RPMI8226 (cell line): ENCODE results near the gene TMC7.
A peak's percentile ranks its signal among the peaks of the same experiment; 100 is the strongest.
"Not testable (repeated sequence)": the region's sequence is repeated elsewhere in the genome, so short reads cannot be mapped to it uniquely, and the experiment has no call there.

Experiments
- DNase-seq: peaks from one replicate; pipeline ENCODE4 v3.0.0-alpha.2; 2015

TMC7 gene

DNA sequence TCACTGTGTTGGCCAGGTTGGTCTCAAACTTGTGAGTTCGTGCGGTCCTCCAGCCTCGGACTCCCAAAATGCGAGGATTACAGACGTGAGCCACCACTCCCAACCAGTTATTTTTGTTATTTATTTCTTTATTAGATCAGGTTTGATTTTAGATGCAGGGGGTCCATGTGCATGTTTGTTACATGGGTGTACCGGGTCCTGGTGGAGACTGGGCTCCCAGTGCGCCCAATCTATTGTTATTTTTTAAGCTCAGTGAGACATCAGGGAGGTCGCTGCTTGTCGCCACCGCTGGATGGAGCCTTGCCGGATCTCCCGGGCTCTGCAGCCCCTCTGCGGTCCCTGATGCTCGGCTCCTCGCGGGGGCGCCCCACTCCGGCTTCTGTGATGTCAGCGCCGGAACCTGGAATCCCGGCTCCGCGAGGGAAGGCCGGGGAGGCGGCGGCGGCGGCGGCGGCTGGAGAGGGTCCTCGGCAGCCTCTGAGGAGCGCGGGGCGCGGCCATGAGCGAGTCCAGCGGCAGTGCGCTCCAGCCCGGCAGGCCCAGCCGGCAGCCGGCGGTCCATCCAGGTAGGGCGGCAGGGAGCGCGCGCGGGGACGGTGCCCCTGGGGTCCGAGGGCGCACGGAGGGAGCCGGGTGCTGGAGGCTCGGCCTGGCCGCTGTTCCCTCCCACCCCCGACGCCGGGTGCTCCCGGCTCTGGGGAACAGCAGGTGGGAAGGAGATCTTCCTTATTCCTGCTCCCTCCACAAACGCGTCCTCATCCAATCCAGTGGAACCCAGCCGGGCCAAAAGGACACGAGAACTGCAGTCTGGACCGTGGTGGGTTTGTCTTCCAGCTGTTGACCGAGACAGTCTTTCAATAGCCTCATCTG lies at the start of gene TMC7:
TSS of gene TMC7 (plus strand) at position 370 of the 870 bp plus-strand sequence. CDS start at position 500, 130 bp downstream.
- peak; percentile 86 for DNase-seq

DNA sequence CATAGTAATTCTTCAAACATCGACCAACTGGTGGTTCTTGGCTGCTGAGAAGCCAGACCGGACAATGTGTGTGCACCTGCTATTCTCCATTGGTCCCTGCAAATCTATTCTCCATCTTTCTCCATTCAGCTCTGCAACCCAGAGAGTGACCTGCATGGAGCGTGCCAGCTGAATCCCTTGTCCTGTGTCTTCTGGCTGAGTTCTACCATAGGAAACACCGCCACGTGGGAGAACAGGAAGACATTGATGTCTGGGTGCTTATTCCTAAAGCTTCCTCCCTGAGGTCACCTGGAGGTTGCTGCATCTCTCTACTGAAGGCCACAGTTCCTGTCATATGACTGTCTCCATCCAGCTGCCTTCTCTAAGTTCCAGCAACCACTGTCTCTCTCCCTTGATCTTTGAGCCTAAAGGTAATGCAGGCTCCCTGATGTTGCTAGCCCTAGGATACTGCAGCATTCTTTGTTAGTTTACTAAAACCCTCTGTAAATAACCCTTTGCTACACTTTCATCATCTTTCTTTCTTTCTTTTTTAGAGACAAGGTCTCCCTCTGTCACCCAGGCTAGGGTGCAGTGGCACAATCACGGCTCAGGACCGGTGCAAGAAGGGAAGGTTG lies 46.9 kb upstream of the TMC7 start:
- no peak for DNase-seq

DNA sequence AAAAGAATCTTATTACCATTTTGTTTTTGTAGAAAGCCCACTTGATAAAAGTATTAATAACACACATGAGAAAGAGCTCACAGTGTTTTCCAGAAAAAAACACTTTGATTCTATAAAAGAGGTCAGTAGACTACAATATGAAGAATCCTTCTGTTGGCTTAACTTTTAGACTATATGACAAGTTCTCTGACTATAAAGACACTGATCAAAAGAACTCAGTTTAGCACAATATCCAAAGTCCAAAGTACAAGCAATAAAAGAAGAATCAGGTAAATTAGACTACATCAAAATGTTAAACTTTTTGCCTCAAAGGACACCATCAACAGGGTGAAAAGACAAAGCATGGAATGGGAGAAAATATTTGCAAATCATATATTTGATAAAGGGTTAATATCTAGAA lies 46.3 kb upstream of the TMC7 start:
- DNase-seq: no peak

DNA sequence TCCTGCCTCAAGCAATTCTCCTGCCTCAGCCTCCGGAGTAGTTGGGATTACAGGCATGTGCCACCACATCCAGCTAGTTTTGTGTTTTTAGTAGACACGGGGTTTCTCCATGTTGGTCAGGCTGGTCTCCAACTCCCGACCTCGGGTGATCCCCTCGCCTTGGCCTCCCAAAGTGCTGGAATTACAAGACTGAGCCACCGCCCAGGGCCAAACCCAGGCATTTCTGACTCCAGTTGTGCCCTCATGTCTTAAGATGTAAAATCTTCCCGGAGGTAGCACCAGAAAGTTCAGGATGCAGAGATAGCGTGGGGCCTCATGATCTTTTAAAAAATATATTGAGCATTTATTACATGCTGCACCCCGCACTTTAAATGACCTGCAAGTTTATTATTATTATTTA lies 44.7 kb upstream of the TMC7 start:
- DNase-seq: no peak

DNA sequence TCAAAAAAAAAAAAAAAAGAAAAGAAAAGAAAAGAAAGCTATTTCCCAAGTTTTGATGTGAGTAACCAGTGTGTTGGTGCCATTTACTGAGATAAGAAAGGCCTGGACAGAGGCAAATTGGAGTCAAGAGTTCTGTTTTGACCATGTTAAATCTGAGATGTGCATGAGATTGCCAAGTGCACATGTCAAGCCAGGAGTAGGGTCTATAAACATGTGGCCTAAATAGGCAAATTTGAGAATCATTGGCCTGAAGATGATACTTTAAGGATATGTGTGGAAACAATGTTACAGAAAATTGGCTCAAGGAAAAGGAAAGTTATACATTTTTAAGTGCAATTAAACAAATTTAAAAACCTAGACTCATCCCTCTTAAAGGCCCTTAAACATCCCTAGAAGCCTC lies 42.3 kb upstream of the TMC7 start:
- DNase-seq: no peak

DNA sequence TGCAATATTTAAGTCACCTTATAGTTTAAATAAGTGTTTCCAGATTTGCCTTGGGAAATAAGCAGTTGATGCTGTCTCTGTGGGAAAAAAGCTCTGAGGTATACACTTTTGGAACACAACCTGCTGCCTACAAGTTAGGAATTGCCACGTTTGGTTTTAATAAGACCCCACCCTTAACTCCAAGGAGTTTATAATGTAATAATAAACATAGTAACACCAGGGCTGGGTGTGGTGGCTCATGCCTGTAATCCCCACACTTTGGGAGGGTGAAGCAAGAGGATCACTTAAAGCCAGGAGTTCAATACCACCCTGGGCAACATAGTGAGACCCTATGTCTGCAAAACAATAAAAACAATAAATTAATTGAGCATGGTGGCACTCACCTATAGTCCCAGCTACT lies 41.7 kb upstream of the TMC7 start:
- DNase-seq: no peak

DNA sequence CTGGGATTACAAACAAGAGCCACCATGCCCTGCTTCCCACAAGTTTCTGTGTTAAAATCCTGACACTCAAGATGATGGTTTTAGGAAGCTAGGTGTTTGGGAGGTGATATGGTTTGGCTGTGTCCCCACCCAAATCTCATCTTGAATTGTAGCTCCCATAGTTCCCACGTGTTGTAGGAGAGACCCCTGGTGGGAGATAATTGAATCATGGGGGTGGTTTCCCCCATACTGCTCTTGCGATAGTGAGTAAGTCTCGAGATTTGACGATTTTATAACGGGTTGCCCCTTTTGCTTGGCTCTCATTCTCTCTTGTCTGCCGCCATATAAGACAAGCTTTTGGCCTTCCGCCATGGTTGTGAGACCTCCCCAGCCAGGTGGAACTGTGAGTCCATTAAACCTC lies 40.3 kb upstream of the TMC7 start:
- DNase-seq: no peak

DNA sequence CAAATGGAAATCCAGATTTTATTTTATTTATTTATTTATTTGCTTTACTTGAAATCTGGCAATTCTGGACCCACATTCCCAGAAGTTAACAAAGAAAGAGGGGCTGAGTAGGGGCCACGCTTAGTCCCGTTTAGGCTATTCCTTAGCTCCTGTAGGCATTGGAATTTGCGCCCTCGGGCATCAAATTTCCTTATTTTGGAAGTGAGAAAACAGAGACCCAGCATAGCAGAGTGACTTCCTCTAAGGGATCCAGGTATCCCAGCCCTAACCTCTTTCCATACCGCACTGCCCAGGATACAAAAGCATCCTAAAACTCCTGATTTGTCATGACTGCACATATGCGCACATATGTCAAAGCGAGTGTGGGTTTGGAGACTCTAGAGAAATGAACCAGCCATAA lies 38.5 kb upstream of the TMC7 start:
- no peak for DNase-seq

DNA sequence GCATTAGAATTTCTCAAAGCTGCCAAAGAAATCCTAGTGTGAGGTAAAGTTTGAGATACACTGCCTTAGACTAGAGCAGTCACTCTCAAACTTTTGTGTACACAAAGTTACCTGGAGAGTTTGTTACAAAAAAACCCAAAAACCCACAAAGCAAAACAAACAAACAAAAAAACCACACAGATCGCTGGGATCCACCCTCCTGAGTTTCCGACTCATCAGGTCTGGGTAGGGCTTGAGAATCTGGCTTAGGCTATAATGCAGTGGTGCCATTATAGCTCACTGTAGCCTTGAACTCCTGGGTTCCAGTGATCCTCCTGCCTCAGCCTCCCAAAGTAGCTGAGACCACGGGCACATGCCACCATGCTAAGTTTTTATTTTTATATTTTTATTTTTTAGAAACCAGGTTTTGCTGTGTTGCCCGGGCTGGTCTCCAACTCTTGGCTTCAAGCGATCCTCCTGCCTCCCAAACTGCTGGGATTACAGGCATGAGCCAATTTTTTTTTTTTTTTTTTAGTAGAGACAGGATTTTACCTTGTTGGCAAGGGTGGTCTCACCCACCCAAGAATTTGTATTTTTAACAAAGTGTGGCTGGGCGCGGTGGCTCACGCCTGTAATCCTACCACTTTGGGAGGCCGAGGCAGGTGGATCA lies 35.2 kb upstream of the TMC7 start:
- no peak for DNase-seq

DNA sequence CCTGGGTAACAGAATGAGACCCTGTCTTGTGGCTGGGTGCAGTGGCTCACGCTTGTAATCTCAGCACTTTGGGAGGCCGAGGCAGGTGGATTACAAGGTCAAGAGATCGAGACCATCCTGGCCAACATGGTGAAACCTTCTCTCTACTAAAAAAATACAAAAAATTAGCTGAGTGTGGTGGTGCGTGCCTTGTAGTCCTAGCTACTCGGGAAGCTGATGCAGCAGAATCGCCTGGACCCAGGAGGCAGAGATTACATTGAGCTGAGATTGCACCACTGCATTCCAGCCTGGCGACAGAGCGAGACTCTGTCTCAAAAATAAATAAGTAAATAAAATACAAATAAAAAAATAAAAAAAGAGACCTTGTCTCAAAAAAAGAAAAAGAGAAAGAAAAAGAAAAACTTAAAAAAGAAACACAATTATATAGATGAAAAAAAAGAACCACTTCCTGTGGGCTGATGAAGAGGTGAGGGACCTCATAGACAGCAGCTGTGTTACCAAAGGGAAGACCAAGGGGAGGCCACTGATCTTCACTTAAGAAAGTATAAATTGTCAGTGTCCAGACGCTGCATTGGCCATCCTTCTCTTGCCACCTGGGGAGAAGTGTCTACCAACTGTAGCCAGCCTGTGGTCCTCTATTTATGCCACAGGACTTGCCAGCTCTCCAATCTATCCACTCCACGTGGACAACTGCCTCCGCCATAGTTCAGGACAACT lies 33.1 kb upstream of the TMC7 start:
- DNase-seq: no peak

DNA sequence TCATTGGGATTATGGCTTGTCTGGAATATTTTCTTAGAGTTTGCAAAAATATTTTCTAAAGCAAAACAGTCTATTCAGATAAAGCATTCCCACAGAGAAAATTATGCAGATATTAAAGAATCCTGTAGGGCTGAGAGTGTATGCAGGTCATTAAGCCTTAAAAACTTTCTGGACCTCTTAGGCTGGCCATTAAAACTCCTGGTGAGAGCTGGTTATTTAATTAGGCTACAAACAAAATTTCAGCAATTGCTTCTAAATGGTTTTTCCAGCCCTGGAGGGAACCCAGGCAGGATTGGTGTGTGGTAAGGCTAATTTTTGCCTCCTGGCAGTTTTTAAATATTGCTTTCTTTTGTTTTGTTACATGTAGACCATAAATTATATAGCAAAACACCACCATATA lies 30.2 kb upstream of the TMC7 start:
- no peak for DNase-seq

DNA sequence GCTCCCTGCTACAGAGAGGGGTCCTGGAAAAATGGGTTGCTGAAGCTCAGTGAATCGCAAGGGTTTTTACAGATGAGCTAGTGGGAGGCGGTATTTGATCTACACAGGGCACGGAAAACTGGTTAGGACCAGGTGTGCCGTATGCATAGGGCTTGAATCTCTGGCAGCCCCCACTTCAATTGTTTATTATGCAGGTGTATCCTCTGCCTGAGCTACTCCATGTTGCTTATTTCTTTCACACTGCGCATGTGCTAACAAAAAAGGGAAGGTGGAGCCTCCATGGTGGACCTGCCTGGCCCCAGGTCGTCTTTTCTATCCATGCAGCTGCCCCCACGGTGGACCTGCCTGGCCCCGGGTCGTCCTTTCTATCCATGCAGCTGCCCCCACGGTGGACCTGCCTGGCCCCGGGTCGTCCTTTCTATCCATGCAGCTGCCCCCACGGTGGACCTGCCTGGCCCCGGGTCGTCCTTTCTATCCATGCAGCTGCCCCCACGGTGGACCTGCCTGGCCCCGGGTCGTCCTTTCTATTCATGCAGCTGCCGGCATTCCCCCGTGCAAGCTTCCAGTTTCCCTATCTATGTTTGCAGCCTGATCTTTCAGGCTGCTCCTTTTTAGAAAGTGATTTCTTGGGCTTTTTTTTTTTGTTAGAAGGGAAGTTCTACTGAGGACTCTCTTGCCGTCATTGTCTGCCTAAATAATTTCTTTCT lies 27.7 kb upstream of the TMC7 start:
- DNase-seq: peak; percentile 67

DNA sequence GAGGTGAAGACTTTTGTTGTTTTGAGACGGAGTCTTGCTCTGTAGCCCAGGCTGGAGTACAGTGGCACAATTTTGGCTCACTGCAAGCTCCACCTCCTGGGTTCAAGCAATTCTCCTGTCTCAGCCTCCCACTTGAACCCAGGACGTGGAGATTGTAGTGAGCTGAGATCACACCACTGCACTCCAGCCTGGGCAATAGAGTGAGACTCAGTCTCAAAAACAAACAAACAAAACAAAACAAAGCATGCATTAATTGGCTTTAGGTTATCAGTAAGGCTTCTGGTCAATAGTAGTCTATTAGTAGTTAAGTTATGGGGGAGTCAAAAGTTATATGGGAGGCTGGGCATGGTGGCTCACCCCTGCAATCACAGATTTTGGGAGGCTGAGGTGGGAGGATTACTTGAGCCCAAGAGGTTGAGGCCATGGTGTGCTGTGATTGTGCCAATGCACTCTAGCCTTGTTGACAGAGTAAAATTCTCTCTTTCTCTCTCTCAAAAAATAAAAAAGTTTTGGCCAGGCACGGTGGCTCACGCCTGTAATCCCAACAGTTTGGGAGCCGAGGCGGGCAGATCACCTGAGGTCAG lies 27.0 kb upstream of the TMC7 start:
- DNase-seq: not testable (repeated sequence)

DNA sequence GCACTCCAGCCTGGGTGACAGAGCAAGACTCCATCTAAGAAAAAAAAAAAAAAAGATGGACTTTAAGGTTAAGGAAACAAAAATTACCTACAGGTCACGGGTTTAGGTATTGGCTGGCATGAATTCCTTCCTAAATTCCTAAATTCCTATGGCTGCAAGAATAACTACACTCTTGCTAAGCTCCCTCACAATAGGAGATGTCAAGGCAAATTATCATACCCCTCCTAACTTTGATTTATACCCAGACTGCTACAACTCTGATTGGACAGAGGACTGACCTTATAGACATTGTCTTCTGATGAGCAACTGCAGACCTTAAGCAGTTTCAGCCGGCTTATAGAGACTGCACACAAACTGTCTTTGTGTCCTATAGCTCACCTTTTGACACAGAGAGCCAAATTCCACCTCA lies 25.1 kb upstream of the TMC7 start:
- no peak for DNase-seq

DNA sequence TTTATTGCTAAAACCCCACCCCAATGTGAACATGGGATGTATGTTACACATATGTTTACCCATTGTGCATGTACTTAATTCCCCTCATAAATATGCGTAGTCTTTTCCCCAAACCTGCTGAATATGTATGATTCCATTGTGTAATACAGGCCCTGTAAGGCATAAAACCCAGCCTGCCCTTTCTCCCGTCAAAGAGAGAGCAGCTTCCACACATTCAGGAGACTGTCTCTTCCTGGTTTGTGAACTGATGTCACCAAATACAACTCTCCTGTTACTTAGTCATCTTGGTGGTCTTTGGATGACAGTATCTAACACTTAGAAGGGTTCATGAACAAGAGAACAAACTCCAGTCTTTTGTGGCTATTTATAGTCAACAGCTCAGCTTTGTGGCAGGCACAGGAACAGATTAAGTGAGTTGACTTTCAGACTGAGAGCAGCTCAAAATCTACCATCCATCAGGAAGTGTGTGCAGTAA lies 24.7 kb upstream of the TMC7 start:
- DNase-seq: no peak

DNA sequence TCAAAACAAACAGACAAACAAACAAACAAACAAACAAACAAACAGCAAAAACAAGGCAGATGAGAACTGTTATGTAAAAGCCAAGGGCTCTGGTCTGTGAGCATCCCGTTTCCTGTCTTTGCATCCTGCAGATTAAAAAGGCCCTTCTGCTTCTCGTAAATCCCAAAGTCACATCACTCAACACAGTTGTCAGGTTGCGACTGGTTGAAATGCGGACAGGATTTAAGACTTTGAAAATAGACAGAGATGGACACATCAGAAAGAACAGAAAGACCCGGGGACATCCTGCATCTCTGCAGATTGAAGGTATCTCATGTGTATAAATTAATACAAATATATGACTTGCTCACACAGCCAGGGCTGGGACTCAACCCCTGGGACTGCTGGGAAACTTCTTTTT lies 18.2 kb upstream of the TMC7 start:
- DNase-seq: no peak

DNA sequence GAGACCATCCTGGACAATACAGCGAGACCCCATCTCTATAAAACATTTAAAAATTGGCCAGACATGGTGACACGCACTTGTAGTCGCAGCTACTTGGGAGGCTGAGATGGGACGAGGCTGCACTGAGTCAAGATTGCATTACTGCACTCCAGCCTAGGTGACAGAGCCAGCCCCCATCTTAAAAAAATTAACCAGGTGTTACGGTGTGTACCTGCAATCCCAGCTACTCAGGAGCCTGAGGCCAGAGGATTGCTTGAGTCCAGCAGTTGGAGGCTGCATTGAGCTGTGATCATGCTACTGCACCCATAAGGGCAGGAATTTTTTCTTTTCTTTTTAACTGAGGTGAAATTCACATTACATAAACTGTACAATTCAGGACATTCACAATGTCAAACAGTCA lies 16.9 kb upstream of the TMC7 start:
- DNase-seq: no peak

DNA sequence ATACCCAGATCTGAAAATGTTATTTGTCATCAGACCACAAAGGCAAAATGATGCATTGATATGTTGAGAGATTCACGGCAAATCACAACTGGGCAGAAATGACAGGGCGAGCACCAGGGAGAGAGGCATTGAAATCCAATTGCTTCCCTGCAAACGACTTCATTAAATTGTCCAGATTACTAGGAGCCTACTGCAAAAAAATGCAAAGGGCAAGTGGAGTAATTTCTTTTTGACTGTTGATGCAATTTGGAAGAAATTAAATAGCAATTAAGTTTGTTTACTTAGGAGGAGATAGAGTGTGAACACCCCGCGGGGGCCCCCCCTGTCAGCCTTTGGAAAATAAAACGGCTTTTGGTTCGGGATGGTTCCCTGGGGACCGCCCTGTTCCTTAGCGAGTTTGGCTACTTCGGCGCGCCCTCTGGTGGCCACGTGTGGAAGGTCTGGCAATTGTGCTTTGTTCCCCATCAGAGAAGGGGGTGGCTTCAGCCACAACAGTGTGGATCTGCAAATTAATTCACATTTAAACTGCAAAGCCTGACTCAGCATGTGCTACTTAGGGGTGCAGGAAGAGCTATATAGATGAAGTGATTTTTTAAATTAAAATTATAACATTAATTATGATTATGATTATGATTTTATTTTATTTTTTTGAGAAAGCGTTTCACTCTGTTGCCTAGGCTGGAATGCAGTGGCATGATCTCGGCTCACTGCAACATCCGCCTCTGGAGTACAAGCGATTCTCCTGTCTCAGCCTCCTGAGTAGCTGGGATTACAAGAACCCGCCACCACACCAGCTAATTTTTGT lies 14.5 kb upstream of the TMC7 start:
- peak; percentile 69 for DNase-seq

DNA sequence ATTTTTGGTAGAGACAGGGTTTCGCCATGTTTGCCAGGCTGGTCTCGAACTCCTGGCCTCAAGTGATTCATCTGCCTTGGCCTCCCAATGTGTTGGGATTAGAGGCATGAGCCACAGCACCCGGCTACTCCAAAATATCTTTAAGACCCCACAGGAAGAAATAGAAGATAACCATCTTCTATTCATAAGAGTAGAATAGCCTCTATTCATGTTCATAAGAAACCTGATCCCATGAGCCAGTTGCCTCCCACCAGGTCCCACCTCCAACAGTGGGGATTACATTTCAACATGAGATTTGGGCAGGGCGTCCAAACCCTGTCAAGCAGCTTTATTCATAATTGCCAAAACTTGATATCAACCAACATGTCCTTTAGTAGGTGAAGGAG lies 13.9 kb upstream of the TMC7 start:
- DNase-seq: no peak

DNA sequence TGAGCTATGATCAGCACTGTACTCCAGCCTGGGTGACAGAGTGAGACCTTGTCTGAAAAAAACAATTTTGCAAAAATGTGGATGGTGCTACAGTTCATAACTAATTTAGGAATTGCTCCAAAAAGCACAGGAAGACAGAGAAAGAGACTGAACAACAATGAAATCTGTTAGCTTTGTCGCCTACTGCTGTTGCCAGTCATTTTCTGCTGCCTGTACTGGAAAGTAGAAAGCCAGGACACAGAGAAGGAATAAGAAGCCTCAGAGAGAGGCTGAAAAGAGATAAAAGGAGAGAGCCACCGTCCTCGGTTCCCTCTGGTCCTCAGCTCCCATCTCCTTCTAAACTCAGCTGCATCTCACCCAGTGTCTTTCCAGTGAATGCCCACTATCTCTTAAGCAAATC lies 8.6 kb upstream of the TMC7 start:
- no peak for DNase-seq

DNA sequence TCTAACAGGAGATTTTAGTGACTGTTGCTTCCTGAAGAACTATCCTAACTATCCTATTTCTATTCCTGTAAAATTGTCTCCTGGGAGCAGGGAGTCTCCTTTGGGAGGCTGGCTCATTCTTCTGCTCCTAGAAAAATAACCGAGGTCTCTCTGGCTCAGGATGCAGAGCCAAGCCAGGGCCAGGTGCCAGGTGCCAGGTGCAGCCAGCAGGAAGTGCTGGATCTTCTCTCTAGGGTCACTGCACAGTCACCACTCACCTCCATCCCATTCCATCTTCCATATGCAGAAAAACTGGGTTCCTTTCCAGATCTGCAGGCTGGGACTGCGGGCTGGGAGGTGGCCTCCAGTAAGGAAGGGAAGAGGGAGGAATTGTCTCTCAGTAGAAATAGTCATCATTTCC lies 3.8 kb upstream of the TMC7 start:
- no peak for DNase-seq
